ENCODE data around the gene ZBTB5.

ZBTB5 gene

GRCh38 chr9:37414503-37414943 lies 50.7 kb downstream of the ZBTB5 start:
- no peak for TF ChIP-seq CTCF (IDR thresholded peaks at IDR 0.05; ENCODE audit: low read depth, low read length)
- H3K4me3 ChIP-seq (ENCODE audit: low read depth, low read length), result no peak overlapping the region

- H3K4me3 ChIP-seq (ENCODE audit: low read depth, low read length), result no peak overlapping the region
Observed at GRCh38 chr9:37413311-37413710, 51.9 kb downstream of the ZBTB5 start.

GRCh38 chr9:37412431-37413151 lies 52.7 kb downstream of the ZBTB5 start:
- TF ChIP-seq CTCF (IDR thresholded peaks at IDR 0.05; ENCODE audit: low read depth, low read length), result no peak
- H3K4me3 ChIP-seq (ENCODE audit: low read depth, low read length), result no peak overlapping the region

More at GRCh38 chr9:37413311-37413710, 51.9 kb downstream of the ZBTB5 start:
- no peak for TF ChIP-seq CTCF (IDR thresholded peaks at IDR 0.05; ENCODE audit: low read depth, low read length)

GRCh38 chr9:37410969-37411785 lies 54.1 kb downstream of the ZBTB5 start:
- no peak; the same call in 1 of the 2 replicates for TF ChIP-seq CTCF (IDR thresholded peaks at IDR 0.05; ENCODE audit: low read depth, low read length)
- no peak overlapping the region for H3K4me3 ChIP-seq (ENCODE audit: low read depth, low read length)

GRCh38 chr9:37410354-37410861 lies 54.8 kb downstream of the ZBTB5 start:
- TF ChIP-seq CTCF (IDR thresholded peaks at IDR 0.05; ENCODE audit: low read depth, low read length), result no peak
- H3K4me3 ChIP-seq (ENCODE audit: low read depth, low read length), result no peak overlapping the region

- H3K4me3 ChIP-seq (ENCODE audit: low read depth, low read length), result no peak overlapping the region
Observed at GRCh38 chr9:37408933-37409710, 56.1 kb downstream of the ZBTB5 start.

More at GRCh38 chr9:37408933-37409710, 56.1 kb downstream of the ZBTB5 start:
- TF ChIP-seq CTCF (IDR thresholded peaks at IDR 0.05; ENCODE audit: low read depth, low read length), result no peak

All from WI38 (cell line).